ENCODE measurements around the gene TARS3. TPM values are rescaled to one million over a fixed set of nuclear protein-coding genes. Genes with fewer than 3 reads are reported as not detected.
"Not testable (repeated sequence)": the region's sequence is repeated elsewhere in the genome, so short reads cannot be mapped to it uniquely, and the experiment has no call there.

The TARS3 gene
- 10 to 100 TPM in 6 of 7 donors, 1 to 10 TPM in 1; 8.4 to 31.0 (median 16.8) TPM for total RNA-seq
- 1 to 10 TPM; 5.0 to 6.4 (median 5.2) TPM for polyA plus RNA-seq
- long read RNA-seq, donor 1: 0 reads
- long read RNA-seq, donor 2, partial matches to known transcripts: 5 of 5 reads
- long read RNA-seq, donor 2, other reads (novel, unspliced or antisense): 0 of 5 reads

DNA sequence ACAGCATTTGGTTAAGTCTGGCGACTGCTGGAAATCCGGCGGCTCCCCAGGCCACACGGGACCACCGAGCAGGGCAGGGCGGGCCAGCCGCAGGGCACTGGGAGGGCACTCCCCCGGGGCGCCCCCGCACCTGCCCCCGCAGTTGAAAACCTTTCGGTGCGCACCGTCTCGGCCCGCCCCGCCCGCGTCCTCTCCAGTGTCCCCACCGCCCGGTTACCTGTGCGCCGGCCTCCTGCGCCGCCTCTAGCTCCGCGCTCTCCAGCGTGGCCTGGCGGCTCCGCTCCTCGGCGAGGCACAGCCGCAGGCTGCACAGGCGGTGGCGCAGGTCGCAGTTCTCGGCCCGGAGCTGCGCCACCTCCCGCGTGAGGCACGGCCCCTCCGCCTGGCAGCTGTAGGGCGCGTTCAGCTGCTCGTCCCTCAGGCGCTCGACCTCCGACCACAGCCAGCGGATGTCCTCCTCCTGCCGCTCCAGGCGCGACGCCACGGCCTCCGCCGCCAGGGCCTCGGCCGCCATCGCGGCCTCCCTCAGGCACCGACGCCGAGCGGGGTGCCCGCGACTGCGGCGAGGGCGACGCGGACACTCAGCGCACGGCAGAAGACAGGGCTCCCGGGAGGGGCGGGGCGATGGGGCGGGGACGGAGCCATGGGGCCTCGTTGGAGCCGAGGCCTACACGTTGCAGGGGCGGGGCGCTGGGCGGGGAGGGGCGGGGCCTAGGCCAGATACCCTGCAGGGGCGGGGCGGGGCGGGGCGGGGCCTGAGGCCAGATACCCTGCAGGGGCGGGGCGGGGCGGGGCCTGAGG is at the start of gene TARS3:
TARS3 (minus strand) TSS at position 600 of the 801 bp plus-strand sequence; CDS start at position 514, 86 bp downstream.
- intact Hi-C loops (cut with DNase I; ENCODE audit: low total_unique reads): no loop called here
- peaks cover 6 to 25% (median 16%) of the 10 kb centered on the region in 6 donors for H3K4me1 ChIP-seq
- DNase-seq: peak; percentile 99
- peak within 1 kb of the TSS; percentile 86 to 97 (median 93) for H3K27ac ChIP-seq
- no peaks in the 10 kb centered on the region for H3K27me3 ChIP-seq (replicated peaks in 1 of 7)
- TF ChIP-seq POLR2AphosphoS5 (IDR thresholded peaks at IDR 0.05): peak; percentile 95 to 98 (median 95)
- TF ChIP-seq, protein P1, sequence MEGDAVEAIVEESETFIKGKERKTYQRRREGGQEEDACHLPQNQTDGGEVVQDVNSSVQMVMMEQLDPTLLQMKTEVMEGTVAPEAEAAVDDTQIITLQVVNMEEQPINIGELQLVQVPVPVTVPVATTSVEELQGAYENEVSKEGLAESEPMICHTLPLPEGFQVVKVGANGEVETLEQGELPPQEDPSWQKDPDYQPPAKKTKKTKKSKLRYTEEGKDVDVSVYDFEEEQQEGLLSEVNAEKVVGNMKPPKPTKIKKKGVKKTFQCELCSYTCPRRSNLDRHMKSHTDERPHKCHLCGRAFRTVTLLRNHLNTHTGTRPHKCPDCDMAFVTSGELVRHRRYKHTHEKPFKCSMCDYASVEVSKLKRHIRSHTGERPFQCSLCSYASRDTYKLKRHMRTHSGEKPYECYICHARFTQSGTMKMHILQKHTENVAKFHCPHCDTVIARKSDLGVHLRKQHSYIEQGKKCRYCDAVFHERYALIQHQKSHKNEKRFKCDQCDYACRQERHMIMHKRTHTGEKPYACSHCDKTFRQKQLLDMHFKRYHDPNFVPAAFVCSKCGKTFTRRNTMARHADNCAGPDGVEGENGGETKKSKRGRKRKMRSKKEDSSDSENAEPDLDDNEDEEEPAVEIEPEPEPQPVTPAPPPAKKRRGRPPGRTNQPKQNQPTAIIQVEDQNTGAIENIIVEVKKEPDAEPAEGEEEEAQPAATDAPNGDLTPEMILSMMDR (IDR thresholded peaks at IDR 0.05 in 8 of 11, conservative IDR thresholded peaks at IDR 0.05 in 3 of 11): peak in 5 of 11 experiments; percentile 14 to 28 (median 20)
- TF ChIP-seq POLR2A (IDR thresholded peaks at IDR 0.05): peak; percentile 64 to 89 (median 74)
- H3K9me3 ChIP-seq: peaks cover 0 to 4% (median 0%) of the 10 kb centered on the region in 8 donors
- 0 to 2% (median 0%) methylated on average over 11 to 93 of the region's 93 CpGs for WGBS, 5 donors
- peak within 1 kb of the TSS; percentile 62 to 88 (median 73) for H3K4me3 ChIP-seq
- H3K36me3 ChIP-seq: peaks cover 0 to 34% (median 23%) of the 10 kb centered on the region in 6 donors

DNA sequence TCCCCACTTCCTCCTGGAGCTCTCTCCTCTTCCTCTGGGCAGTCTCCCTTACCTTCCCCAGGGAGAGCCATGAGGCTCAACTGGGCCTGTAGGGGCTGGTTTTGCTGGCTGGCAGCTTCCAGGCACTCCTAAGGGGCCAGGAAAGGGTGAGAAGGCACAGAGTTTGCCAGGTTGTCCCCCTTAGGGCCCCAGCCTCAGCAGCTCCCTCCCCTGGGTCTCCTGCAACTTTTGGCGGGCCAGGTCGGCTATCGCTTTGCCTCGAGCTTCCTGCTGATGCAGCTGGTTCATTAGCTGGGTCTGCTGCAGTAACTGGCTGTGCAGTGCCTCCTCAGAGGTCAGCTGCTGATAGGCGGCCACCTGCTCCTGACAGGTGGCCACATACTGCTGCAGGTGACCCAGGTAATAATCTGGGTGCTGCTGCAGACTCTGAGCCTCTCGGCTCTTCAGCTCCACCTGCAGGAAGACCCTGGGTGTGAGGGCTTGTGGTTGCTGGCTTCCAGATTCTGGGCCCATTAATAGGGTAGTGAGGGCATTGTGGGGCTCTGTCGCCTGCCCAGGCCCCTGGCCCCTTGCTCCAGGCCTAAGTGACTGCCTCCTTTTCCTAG is 49.3 kb upstream of the TARS3 start:
- no peak overlapping the region for H3K4me3 ChIP-seq
- 50 to 83% (median 68%) methylated on average over 4 to 7 of the region's 7 CpGs for WGBS, 5 donors
- H3K36me3 ChIP-seq: peaks cover 0 to 9% (median 0%) of the 10 kb centered on the region in 6 donors
- TF ChIP-seq POLR2AphosphoS5 (IDR thresholded peaks at IDR 0.05) (no peak), POLR2A (IDR thresholded peaks at IDR 0.05) (no peak)
- TF ChIP-seq, protein P1 (IDR thresholded peaks at IDR 0.05 in 8 of 11, conservative IDR thresholded peaks at IDR 0.05 in 3 of 11): no peak
- H3K27ac ChIP-seq: no peak overlapping the region
- H3K27me3 ChIP-seq (replicated peaks in 1 of 7): no peaks in the 10 kb centered on the region
- intact Hi-C loops (cut with DNase I; ENCODE audit: low total_unique reads): no loop called here
- DNase-seq: no peak
- H3K4me1 ChIP-seq: no peaks in the 10 kb centered on the region
- no peaks in the 10 kb centered on the region for H3K9me3 ChIP-seq

DNA sequence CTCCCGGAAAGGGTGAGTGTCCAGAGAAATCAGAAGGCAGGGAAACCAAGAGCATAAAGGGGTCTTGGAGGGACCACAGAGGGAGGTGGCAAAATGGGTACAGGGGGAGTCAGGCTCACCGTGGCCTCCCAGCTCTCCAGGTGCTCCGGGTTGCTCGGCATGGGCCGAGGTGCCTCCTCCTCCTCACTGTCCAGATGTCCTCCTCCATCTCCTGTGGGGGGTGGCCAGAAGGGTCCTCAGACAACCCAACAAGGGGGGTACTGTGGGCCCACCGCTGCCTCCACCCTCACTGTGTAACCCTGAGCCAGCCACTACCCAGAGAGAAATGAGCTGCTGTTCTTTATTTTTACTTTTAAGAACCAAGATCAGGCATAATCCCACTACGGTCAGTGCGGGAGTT is 48.6 kb upstream of the TARS3 start:
- WGBS, 5 donors: 89 to 95% (median 94%) methylated on average over 7 to 8 of the region's 8 CpGs
- intact Hi-C loops (cut with DNase I; ENCODE audit: low total_unique reads): no loop called here
- no peak overlapping the region for H3K27ac ChIP-seq
- H3K9me3 ChIP-seq: no peaks in the 10 kb centered on the region
- H3K4me3 ChIP-seq: no peak overlapping the region
- H3K27me3 ChIP-seq (replicated peaks in 1 of 7): no peaks in the 10 kb centered on the region
- peaks cover 0 to 9% (median 0%) of the 10 kb centered on the region in 6 donors for H3K36me3 ChIP-seq
- no peak for DNase-seq
- no peak for TF ChIP-seq POLR2AphosphoS5 (IDR thresholded peaks at IDR 0.05)
- TF ChIP-seq, protein P1 (IDR thresholded peaks at IDR 0.05 in 8 of 11, conservative IDR thresholded peaks at IDR 0.05 in 3 of 11): no peak
- no peak for TF ChIP-seq POLR2A (IDR thresholded peaks at IDR 0.05)
- H3K4me1 ChIP-seq: no peaks in the 10 kb centered on the region

DNA sequence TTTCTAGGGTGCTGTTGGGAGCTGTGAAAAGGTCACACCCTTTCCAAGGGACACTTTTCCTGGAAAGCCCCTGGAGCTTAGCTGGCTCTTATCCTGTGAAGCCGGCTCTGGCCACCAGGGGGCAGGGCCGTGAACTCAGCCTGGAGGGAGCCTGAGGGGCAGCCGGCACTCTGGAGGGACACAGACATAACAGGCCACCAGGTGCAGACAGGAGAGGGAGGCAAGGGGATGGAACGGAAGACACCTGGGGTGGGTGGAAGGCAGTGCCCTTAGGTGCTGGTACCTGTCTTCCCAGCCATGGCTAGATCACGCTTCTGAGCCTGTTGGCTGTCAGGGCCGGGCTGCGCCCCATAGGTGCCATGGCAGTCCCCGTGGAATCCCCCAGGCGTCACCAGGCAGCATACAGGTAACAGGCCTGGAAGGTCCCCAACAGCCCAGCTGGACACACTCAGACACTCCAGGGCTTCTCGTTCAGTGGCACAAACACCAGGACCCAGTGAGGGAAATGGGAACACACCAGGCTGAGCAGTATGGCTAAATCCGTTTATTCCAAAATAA is 42.9 kb upstream of the TARS3 start:
- H3K27me3 ChIP-seq (replicated peaks in 1 of 7); H3K27ac ChIP-seq; H3K9me3 ChIP-seq; intact Hi-C loops (cut with DNase I; ENCODE audit: low total_unique reads); H3K4me1 ChIP-seq; DNase-seq; H3K4me3 ChIP-seq; H3K36me3 ChIP-seq: not testable (repeated sequence)
- WGBS, 5 donors: 72 to 89% (median 87%) methylated on average over 5 to 8 of the region's 11 CpGs
